ENCODE measurements around the gene PACS2.

DNA sequence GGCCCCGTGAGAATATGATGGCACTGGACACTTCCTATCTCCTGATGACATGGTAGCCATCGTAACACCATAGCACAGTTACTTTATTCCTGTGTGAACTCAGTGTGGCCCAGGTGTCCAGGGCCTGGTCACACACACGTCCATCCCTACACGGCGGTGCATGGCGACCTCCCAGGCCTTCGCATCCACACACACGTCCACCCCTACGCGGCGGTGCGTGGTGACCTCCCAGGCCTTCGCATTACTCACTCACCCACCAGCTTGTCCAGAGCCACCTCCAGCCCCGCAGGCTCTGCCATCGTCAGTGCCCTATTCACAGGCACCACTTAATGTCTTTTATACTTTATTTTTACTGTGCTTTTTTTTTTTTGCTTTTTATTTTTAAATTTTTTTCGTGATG lies 44.4 kb downstream of the PACS2 start:
- TF ChIP-seq, protein P1, sequence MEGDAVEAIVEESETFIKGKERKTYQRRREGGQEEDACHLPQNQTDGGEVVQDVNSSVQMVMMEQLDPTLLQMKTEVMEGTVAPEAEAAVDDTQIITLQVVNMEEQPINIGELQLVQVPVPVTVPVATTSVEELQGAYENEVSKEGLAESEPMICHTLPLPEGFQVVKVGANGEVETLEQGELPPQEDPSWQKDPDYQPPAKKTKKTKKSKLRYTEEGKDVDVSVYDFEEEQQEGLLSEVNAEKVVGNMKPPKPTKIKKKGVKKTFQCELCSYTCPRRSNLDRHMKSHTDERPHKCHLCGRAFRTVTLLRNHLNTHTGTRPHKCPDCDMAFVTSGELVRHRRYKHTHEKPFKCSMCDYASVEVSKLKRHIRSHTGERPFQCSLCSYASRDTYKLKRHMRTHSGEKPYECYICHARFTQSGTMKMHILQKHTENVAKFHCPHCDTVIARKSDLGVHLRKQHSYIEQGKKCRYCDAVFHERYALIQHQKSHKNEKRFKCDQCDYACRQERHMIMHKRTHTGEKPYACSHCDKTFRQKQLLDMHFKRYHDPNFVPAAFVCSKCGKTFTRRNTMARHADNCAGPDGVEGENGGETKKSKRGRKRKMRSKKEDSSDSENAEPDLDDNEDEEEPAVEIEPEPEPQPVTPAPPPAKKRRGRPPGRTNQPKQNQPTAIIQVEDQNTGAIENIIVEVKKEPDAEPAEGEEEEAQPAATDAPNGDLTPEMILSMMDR (IDR thresholded peaks at IDR 0.05; ENCODE audit: poor library complexity) = no peak
- TF ChIP-seq EZH2 (IDR thresholded peaks at IDR 0.05; ENCODE audit: borderline replicate concordance) = no peak
